ENCODE results near the gene DEFB124.

DNA sequence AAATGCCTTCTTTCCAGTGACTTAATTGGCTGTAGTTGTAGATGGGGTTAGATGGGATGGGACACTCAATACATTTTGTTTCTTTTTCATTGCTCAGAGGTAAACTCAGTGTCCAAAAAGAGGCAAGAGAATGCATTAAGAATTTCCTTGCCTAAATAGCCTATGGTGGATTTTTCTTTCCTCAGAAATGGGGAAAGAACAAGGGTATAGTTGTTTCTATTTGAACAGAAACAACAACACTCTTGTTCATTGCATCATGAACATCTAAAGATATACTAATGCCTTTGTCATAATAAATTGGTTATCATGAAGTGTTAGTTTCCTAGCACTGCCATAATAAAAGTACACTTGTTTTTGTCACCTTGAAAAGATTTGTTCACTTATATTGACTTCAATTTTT lies 49.1 kb downstream of the DEFB124 start:
- no peak for TF ChIP-seq CTCF (IDR thresholded peaks at IDR 0.05)
- no peak for TF ChIP-seq POLR2AphosphoS5 (IDR thresholded peaks at IDR 0.05; ENCODE audit: low read depth, low read length)
- TF ChIP-seq SIN3A (IDR thresholded peaks at IDR 0.05; ENCODE audit: borderline replicate concordance, insufficient read depth, low read depth, low read length), result no peak
- TF ChIP-seq, protein P1, sequence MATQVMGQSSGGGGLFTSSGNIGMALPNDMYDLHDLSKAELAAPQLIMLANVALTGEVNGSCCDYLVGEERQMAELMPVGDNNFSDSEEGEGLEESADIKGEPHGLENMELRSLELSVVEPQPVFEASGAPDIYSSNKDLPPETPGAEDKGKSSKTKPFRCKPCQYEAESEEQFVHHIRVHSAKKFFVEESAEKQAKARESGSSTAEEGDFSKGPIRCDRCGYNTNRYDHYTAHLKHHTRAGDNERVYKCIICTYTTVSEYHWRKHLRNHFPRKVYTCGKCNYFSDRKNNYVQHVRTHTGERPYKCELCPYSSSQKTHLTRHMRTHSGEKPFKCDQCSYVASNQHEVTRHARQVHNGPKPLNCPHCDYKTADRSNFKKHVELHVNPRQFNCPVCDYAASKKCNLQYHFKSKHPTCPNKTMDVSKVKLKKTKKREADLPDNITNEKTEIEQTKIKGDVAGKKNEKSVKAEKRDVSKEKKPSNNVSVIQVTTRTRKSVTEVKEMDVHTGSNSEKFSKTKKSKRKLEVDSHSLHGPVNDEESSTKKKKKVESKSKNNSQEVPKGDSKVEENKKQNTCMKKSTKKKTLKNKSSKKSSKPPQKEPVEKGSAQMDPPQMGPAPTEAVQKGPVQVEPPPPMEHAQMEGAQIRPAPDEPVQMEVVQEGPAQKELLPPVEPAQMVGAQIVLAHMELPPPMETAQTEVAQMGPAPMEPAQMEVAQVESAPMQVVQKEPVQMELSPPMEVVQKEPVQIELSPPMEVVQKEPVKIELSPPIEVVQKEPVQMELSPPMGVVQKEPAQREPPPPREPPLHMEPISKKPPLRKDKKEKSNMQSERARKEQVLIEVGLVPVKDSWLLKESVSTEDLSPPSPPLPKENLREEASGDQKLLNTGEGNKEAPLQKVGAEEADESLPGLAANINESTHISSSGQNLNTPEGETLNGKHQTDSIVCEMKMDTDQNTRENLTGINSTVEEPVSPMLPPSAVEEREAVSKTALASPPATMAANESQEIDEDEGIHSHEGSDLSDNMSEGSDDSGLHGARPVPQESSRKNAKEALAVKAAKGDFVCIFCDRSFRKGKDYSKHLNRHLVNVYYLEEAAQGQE (IDR thresholded peaks at IDR 0.05; ENCODE audit: insufficient read depth in 1 of 2, low read depth in 2 of 2, low read length in 1 of 2), result no peak

All from Panc1 (cell line).